Astrocyte (in vitro differentiated cells and primary cell): ENCODE measurements around the gene OSER1. TPM values are rescaled to one million over a fixed set of nuclear protein-coding genes. Genes with fewer than 3 reads are reported as not detected.

Source experiments
- DNase-seq: peaks from one replicate; pipeline ENCODE4 v3.0.0-alpha.2; 2010; ENCODE audit warnings: low read depth
- FAIRE-seq: peaks from 2 replicates; lab custom pipeline; 2011; peaks lifted over from hg19 to GRCh38; lab: Jason Lieb, UNC
- H2AFZ ChIP-seq: 2 replicates; pipeline ENCODE4 v1.6.0; 2012; ENCODE audit warnings: low read depth, low read length, inconsistent platforms
- H3K27ac ChIP-seq: 2 replicates; pipeline ENCODE4 v1.5.1; 2011; ENCODE audit warnings: low read depth, low read length, inconsistent platforms
- H3K27me3 ChIP-seq: 2 replicates; pipeline ENCODE4 v1.6.0; 2011; ENCODE audit warnings: low read length, inconsistent platforms; ENCODE audit not compliant: insufficient read depth
- H3K36me3 ChIP-seq: 2 replicates; pipeline ENCODE4 v1.5.1; 2011; ENCODE audit warnings: low read length, inconsistent platforms; ENCODE audit not compliant: insufficient read depth
- H3K4me1 ChIP-seq: 2 replicates; pipeline ENCODE4 v1.5.1; 2011; ENCODE audit warnings: low read length, inconsistent platforms; ENCODE audit not compliant: insufficient read depth
- H3K4me2 ChIP-seq: 2 replicates; pipeline ENCODE4 v1.6.0; 2012; ENCODE audit warnings: low read length, inconsistent platforms
- H3K4me3 ChIP-seq: 2 replicates; pipeline ENCODE4 v1.5.1; 2011; ENCODE audit warnings: low read depth, mild to moderate bottlenecking, low read length, inconsistent platforms; ENCODE audit not compliant: insufficient read depth
- H3K79me2 ChIP-seq: 2 replicates; pipeline ENCODE4 v1.6.0; 2012; ENCODE audit warnings: mild to moderate bottlenecking, low read length, inconsistent platforms; ENCODE audit not compliant: insufficient read depth
- H3K9ac ChIP-seq: 2 replicates; pipeline ENCODE4 v1.6.0; 2012; ENCODE audit warnings: mild to moderate bottlenecking, low read length, inconsistent platforms
- H3K9me3 ChIP-seq: 2 replicates; pipeline ENCODE4 v1.5.1; 2012; ENCODE audit warnings: low read depth, mild to moderate bottlenecking, low read length, inconsistent platforms; ENCODE audit not compliant: insufficient read depth
- H4K20me1 ChIP-seq: 2 replicates; pipeline ENCODE4 v1.6.0; 2012; ENCODE audit warnings: low read length, inconsistent platforms; ENCODE audit not compliant: insufficient read depth
- H3K27ac Mint-ChIP-seq: one replicate; pipeline ENCODE4 v1.8.0; 2021; ENCODE audit warnings: mild to moderate bottlenecking, mixed read lengths; ENCODE audit not compliant: unreplicated experiment
- H3K27me3 Mint-ChIP-seq: one replicate; pipeline ENCODE4 v1.8.0; 2021; ENCODE audit warnings: low read depth, mixed read lengths; ENCODE audit not compliant: unreplicated experiment
- H3K36me3 Mint-ChIP-seq: one replicate; pipeline ENCODE4 v1.8.0; 2021; ENCODE audit warnings: low read depth, mixed read lengths; ENCODE audit not compliant: unreplicated experiment
- H3K4me1 Mint-ChIP-seq: one replicate; pipeline ENCODE4 v1.8.0; 2021; ENCODE audit warnings: low read depth, mixed read lengths; ENCODE audit not compliant: unreplicated experiment
- H3K4me3 Mint-ChIP-seq: one replicate; pipeline ENCODE4 v1.8.0; 2021; ENCODE audit warnings: mild to moderate bottlenecking, moderate library complexity, mixed read lengths; ENCODE audit not compliant: unreplicated experiment
- H3K9me3 Mint-ChIP-seq: one replicate; pipeline ENCODE4 v1.8.0; 2021; ENCODE audit warnings: mild to moderate bottlenecking, mixed read lengths; ENCODE audit not compliant: unreplicated experiment
- CTCF ChIP-seq: IDR thresholded peaks from 2 replicates; pipeline ENCODE4 v1.5.1; 2011; ENCODE audit warnings: low read depth, mild to moderate bottlenecking, inconsistent platforms, low read length, moderate library complexity; ENCODE audit not compliant: insufficient read depth
- EZH2 ChIP-seq: IDR thresholded peaks from 2 replicates; pipeline ENCODE4 v1.6.1; 2012; ENCODE audit warnings: mild to moderate bottlenecking, low read length, inconsistent platforms; ENCODE audit not compliant: insufficient read depth
- total RNA-seq: library from RNA; stranded (reverse); gene quantifications from 2 replicates; pipeline ENCODE4 v1.2.1, GENCODE V29; 2021

The OSER1 gene
- total RNA-seq, 1 donor from 2014 or later: 30.9 TPM

GRCh38 chr20:44173116-44173515 lies 37.5 kb downstream of the OSER1 start:
- H3K4me3 Mint-ChIP-seq: no peak overlapping the region
- H3K4me2 ChIP-seq: no peak overlapping the region

GRCh38 chr20:44172572-44172950 lies 38.0 kb downstream of the OSER1 start:
- no peak for TF ChIP-seq CTCF
- TF ChIP-seq EZH2: no peak
- H3K27ac Mint-ChIP-seq: no peak overlapping the region
- Histone ChIP-seq H3K27ac (no peak overlapping the region), H3K4me2 (no peak overlapping the region), H3K4me3 (no peak overlapping the region), H3K9me3 (no peaks in the 10 kb centered on the region), H3K36me3 (no peaks in the 10 kb centered on the region), H3K79me2 (no peaks in the 10 kb centered on the region), H3K4me1 (peaks cover 13% of the 10 kb centered on the region), H3K9ac (no peak overlapping the region), H4K20me1 (no peaks in the 10 kb centered on the region), H3K27me3 (no peaks in the 10 kb centered on the region), H2AFZ (no peak overlapping the region)
- H3K9me3 Mint-ChIP-seq: peaks cover 5% of the 10 kb centered on the region
- DNase-seq (no peak), FAIRE-seq (no peak)
- no peak overlapping the region for H3K4me3 Mint-ChIP-seq
- no peaks in the 10 kb centered on the region for H3K27me3 Mint-ChIP-seq
- peaks cover 9% of the 10 kb centered on the region for H3K36me3 Mint-ChIP-seq
- H3K4me1 Mint-ChIP-seq: peaks cover 20% of the 10 kb centered on the region

More at GRCh38 chr20:44173116-44173515, 37.5 kb downstream of the OSER1 start:
- H3K4me1 Mint-ChIP-seq: peaks cover 20% of the 10 kb centered on the region
- H3K4me3 ChIP-seq: no peak overlapping the region
- no peaks in the 10 kb centered on the region for H3K36me3 ChIP-seq
- TF ChIP-seq CTCF (no peak), EZH2 (no peak)
- H3K27me3 Mint-ChIP-seq: no peaks in the 10 kb centered on the region
- H3K4me1 ChIP-seq: peaks cover 13% of the 10 kb centered on the region
- no peaks in the 10 kb centered on the region for H3K9me3 ChIP-seq
- DNase-seq (no peak), FAIRE-seq (no peak)
- H3K9me3 Mint-ChIP-seq: peaks cover 5% of the 10 kb centered on the region
- no peaks in the 10 kb centered on the region for H3K79me2 ChIP-seq
- no peak overlapping the region for H2AFZ ChIP-seq
- H3K27ac ChIP-seq: no peak overlapping the region
- H3K36me3 Mint-ChIP-seq: peaks cover 14% of the 10 kb centered on the region
- no peaks in the 10 kb centered on the region for H3K27me3 ChIP-seq
- no peak overlapping the region for H3K9ac ChIP-seq
- H4K20me1 ChIP-seq: no peaks in the 10 kb centered on the region
- no peak overlapping the region for H3K27ac Mint-ChIP-seq

- H3K9me3 Mint-ChIP-seq: peaks cover 5% of the 10 kb centered on the region
- Histone ChIP-seq H3K36me3 (no peaks in the 10 kb centered on the region), H3K9me3 (no peaks in the 10 kb centered on the region), H3K27me3 (no peaks in the 10 kb centered on the region), H3K4me3 (no peak overlapping the region), H4K20me1 (no peaks in the 10 kb centered on the region), H3K9ac (no peak overlapping the region), H2AFZ (no peak overlapping the region), H3K79me2 (no peaks in the 10 kb centered on the region), H3K4me2 (peak overlapping the region; percentile 4), H3K4me1 (peaks cover 13% of the 10 kb centered on the region), H3K27ac (no peak overlapping the region)
- H3K27ac Mint-ChIP-seq: no peak overlapping the region
- no peaks in the 10 kb centered on the region for H3K27me3 Mint-ChIP-seq
- H3K36me3 Mint-ChIP-seq: peaks cover 9% of the 10 kb centered on the region
- peaks cover 20% of the 10 kb centered on the region for H3K4me1 Mint-ChIP-seq
- FAIRE-seq: no peak
- TF ChIP-seq CTCF (no peak), EZH2 (no peak)
- no peak overlapping the region for H3K4me3 Mint-ChIP-seq
- DNase-seq: no peak
Observed at GRCh38 chr20:44171775-44172571, 38.6 kb downstream of the OSER1 start.
